Measurements from ENCODE around the gene DRC1.
"Not testable (repeated sequence)": the region's sequence is repeated elsewhere in the genome, so short reads cannot be mapped to it uniquely, and the experiment has no call there.

DRC1 gene

GRCh38 chr2:26369664-26370063 lies 32.1 kb upstream of the DRC1 start:
- H4K5ac ChIP-seq (ENCODE audit: low read length); H3K4me2 ChIP-seq (ENCODE audit: low read length); H2BK120ac ChIP-seq (ENCODE audit: low read depth, low read length); H3K56ac ChIP-seq (ENCODE audit: low read length); H3K27me3 ChIP-seq (ENCODE audit: insufficient read depth, low read length, poor library complexity); H3K4me3 ChIP-seq (ENCODE audit: low read length); DNase-seq; H3K23ac ChIP-seq (ENCODE audit: low read length); H2AK5ac ChIP-seq (ENCODE audit: low read length); H2BK5ac ChIP-seq (ENCODE audit: low read length); H3K79me1 ChIP-seq (ENCODE audit: low read length); H3K18ac ChIP-seq (ENCODE audit: low read length); H3K27ac ChIP-seq (ENCODE audit: low read depth, low read length); H3K4me1 ChIP-seq (ENCODE audit: control insufficient read depth, low read depth, low read length); H3K36me3 ChIP-seq (ENCODE audit: control insufficient read depth, insufficient read depth, low read length); H3K79me2 ChIP-seq (ENCODE audit: control insufficient read depth, insufficient read depth, low read length); H2BK15ac ChIP-seq (replicated peaks; ENCODE audit: low read depth); H4K8ac ChIP-seq (ENCODE audit: low read depth, low read length); H3K4ac ChIP-seq (ENCODE audit: low read depth, low read length); H3K9ac ChIP-seq (ENCODE audit: low read length): not testable (repeated sequence)
- no CpG with 5 or more reads among the region's 2 CpGs for WGBS (ENCODE audit: extremely low coverage, insufficient coverage, low lambda C conversion rate)

GRCh38 chr2:26370909-26371308 lies 30.8 kb upstream of the DRC1 start:
- H3K4me1 ChIP-seq (ENCODE audit: control insufficient read depth, low read depth, low read length); H3K4me3 ChIP-seq (ENCODE audit: low read length); H2AK5ac ChIP-seq (ENCODE audit: low read length); H4K8ac ChIP-seq (ENCODE audit: low read depth, low read length); H3K27me3 ChIP-seq (ENCODE audit: insufficient read depth, low read length, poor library complexity); H4K5ac ChIP-seq (ENCODE audit: low read length); H2BK5ac ChIP-seq (ENCODE audit: low read length); H2BK120ac ChIP-seq (ENCODE audit: low read depth, low read length); H3K9ac ChIP-seq (ENCODE audit: low read length); DNase-seq; H3K27ac ChIP-seq (ENCODE audit: low read depth, low read length); H3K4me2 ChIP-seq (ENCODE audit: low read length); H3K79me2 ChIP-seq (ENCODE audit: control insufficient read depth, insufficient read depth, low read length); H3K36me3 ChIP-seq (ENCODE audit: control insufficient read depth, insufficient read depth, low read length); H3K79me1 ChIP-seq (ENCODE audit: low read length); H3K56ac ChIP-seq (ENCODE audit: low read length); H2BK15ac ChIP-seq (replicated peaks; ENCODE audit: low read depth); H3K23ac ChIP-seq (ENCODE audit: low read length); H3K18ac ChIP-seq (ENCODE audit: low read length); H3K4ac ChIP-seq (ENCODE audit: low read depth, low read length): not testable (repeated sequence)
- no CpG with 5 or more reads among the region's 31 CpGs for WGBS (ENCODE audit: extremely low coverage, insufficient coverage, low lambda C conversion rate)

- H4K5ac ChIP-seq (ENCODE audit: low read length): no peak overlapping the region
- no peak overlapping the region for H3K56ac ChIP-seq (ENCODE audit: low read length)
- H4K8ac ChIP-seq (ENCODE audit: low read depth, low read length): no peak overlapping the region
- H2AK5ac ChIP-seq (ENCODE audit: low read length): no peak overlapping the region
- H3K27me3 ChIP-seq (ENCODE audit: insufficient read depth, low read length, poor library complexity): no peaks in the 10 kb centered on the region
- no peak overlapping the region for H3K4me3 ChIP-seq (ENCODE audit: low read length)
- no peak overlapping the region for H3K18ac ChIP-seq (ENCODE audit: low read length)
- DNase-seq: no peak
- no peaks in the 10 kb centered on the region for H3K4me1 ChIP-seq (ENCODE audit: control insufficient read depth, low read depth, low read length)
- peaks cover 3% of the 10 kb centered on the region for H3K79me1 ChIP-seq (ENCODE audit: low read length)
- no peaks in the 10 kb centered on the region for H3K36me3 ChIP-seq (ENCODE audit: control insufficient read depth, insufficient read depth, low read length)
- no peak overlapping the region for H3K4ac ChIP-seq (ENCODE audit: low read depth, low read length)
- H3K27ac ChIP-seq (ENCODE audit: low read depth, low read length): no peak overlapping the region
- no peak overlapping the region for H3K9ac ChIP-seq (ENCODE audit: low read length)
- no peaks in the 10 kb centered on the region for H3K79me2 ChIP-seq (ENCODE audit: control insufficient read depth, insufficient read depth, low read length)
- no peak overlapping the region for H2BK5ac ChIP-seq (ENCODE audit: low read length)
- H3K4me2 ChIP-seq (ENCODE audit: low read length): no peak overlapping the region
- H3K23ac ChIP-seq (ENCODE audit: low read length): no peak overlapping the region
- no CpG with 5 or more reads among the region's 1 CpG for WGBS (ENCODE audit: extremely low coverage, insufficient coverage, low lambda C conversion rate)
- H2BK15ac ChIP-seq (replicated peaks; ENCODE audit: low read depth): no peak overlapping the region
- H2BK120ac ChIP-seq (ENCODE audit: low read depth, low read length): no peak overlapping the region
Measured at GRCh38 chr2:26376799-26377198, 24.9 kb upstream of the DRC1 start.

GRCh38 chr2:26380281-26380680 lies 21.4 kb upstream of the DRC1 start:
- no peak overlapping the region for H2BK5ac ChIP-seq (ENCODE audit: low read length)
- no peaks in the 10 kb centered on the region for H3K36me3 ChIP-seq (ENCODE audit: control insufficient read depth, insufficient read depth, low read length)
- no peak overlapping the region for H4K5ac ChIP-seq (ENCODE audit: low read length)
- H3K4me1 ChIP-seq (ENCODE audit: control insufficient read depth, low read depth, low read length): no peaks in the 10 kb centered on the region
- no peak overlapping the region for H3K4me3 ChIP-seq (ENCODE audit: low read length)
- H3K56ac ChIP-seq (ENCODE audit: low read length): no peak overlapping the region
- H2BK120ac ChIP-seq (ENCODE audit: low read depth, low read length): no peak overlapping the region
- H3K79me1 ChIP-seq (ENCODE audit: low read length): peaks cover 3% of the 10 kb centered on the region
- H3K27me3 ChIP-seq (ENCODE audit: insufficient read depth, low read length, poor library complexity): no peaks in the 10 kb centered on the region
- no peak overlapping the region for H3K4me2 ChIP-seq (ENCODE audit: low read length)
- DNase-seq: no peak
- WGBS (ENCODE audit: extremely low coverage, insufficient coverage, low lambda C conversion rate): no CpG with 5 or more reads among the region's 2 CpGs
- no peak overlapping the region for H3K27ac ChIP-seq (ENCODE audit: low read depth, low read length)
- no peak overlapping the region for H3K4ac ChIP-seq (ENCODE audit: low read depth, low read length)
- H3K18ac ChIP-seq (ENCODE audit: low read length): no peak overlapping the region
- H3K79me2 ChIP-seq (ENCODE audit: control insufficient read depth, insufficient read depth, low read length): no peaks in the 10 kb centered on the region
- no peak overlapping the region for H2AK5ac ChIP-seq (ENCODE audit: low read length)
- no peak overlapping the region for H2BK15ac ChIP-seq (replicated peaks; ENCODE audit: low read depth)
- no peak overlapping the region for H3K23ac ChIP-seq (ENCODE audit: low read length)
- no peak overlapping the region for H4K8ac ChIP-seq (ENCODE audit: low read depth, low read length)
- no peak overlapping the region for H3K9ac ChIP-seq (ENCODE audit: low read length)

GRCh38 chr2:26382564-26382963 lies 19.2 kb upstream of the DRC1 start:
- Histone ChIP-seq H3K27me3 (ENCODE audit: insufficient read depth, low read length, poor library complexity) (no peaks in the 10 kb centered on the region), H2BK15ac (replicated peaks; ENCODE audit: low read depth) (no peak overlapping the region), H4K5ac (ENCODE audit: low read length) (no peak overlapping the region), H3K9ac (ENCODE audit: low read length) (no peak overlapping the region), H2AK5ac (ENCODE audit: low read length) (no peak overlapping the region), H3K27ac (ENCODE audit: low read depth, low read length) (no peak overlapping the region), H3K4me3 (ENCODE audit: low read length) (no peak overlapping the region), H3K4me2 (ENCODE audit: low read length) (no peak overlapping the region), H3K4ac (ENCODE audit: low read depth, low read length) (no peak overlapping the region), H3K36me3 (ENCODE audit: control insufficient read depth, insufficient read depth, low read length) (no peaks in the 10 kb centered on the region), H2BK120ac (ENCODE audit: low read depth, low read length) (no peak overlapping the region), H3K79me2 (ENCODE audit: control insufficient read depth, insufficient read depth, low read length) (no peaks in the 10 kb centered on the region), H4K8ac (ENCODE audit: low read depth, low read length) (no peak overlapping the region), H3K23ac (ENCODE audit: low read length) (no peak overlapping the region), H3K18ac (ENCODE audit: low read length) (no peak overlapping the region), H3K4me1 (ENCODE audit: control insufficient read depth, low read depth, low read length) (no peaks in the 10 kb centered on the region), H2BK5ac (ENCODE audit: low read length) (no peak overlapping the region), H3K56ac (ENCODE audit: low read length) (no peak overlapping the region), H3K79me1 (ENCODE audit: low read length) (peaks cover 3% of the 10 kb centered on the region)
- no CpG with 5 or more reads among the region's 3 CpGs for WGBS (ENCODE audit: extremely low coverage, insufficient coverage, low lambda C conversion rate)
- DNase-seq: no peak

- no peak overlapping the region for H2BK120ac ChIP-seq (ENCODE audit: low read depth, low read length)
- H3K4me3 ChIP-seq (ENCODE audit: low read length): no peak overlapping the region
- no peak overlapping the region for H3K56ac ChIP-seq (ENCODE audit: low read length)
- H2BK15ac ChIP-seq (replicated peaks; ENCODE audit: low read depth): no peak overlapping the region
- no peaks in the 10 kb centered on the region for H3K4me1 ChIP-seq (ENCODE audit: control insufficient read depth, low read depth, low read length)
- no peaks in the 10 kb centered on the region for H3K79me2 ChIP-seq (ENCODE audit: control insufficient read depth, insufficient read depth, low read length)
- no peaks in the 10 kb centered on the region for H3K36me3 ChIP-seq (ENCODE audit: control insufficient read depth, insufficient read depth, low read length)
- no peak overlapping the region for H3K18ac ChIP-seq (ENCODE audit: low read length)
- H3K9ac ChIP-seq (ENCODE audit: low read length): no peak overlapping the region
- whole genome bisulfite sequencing (ENCODE audit: extremely low coverage, insufficient coverage, low lambda C conversion rate): no CpG with 5 or more reads among the region's 9 CpGs
- no peak for DNase-seq
- no peaks in the 10 kb centered on the region for H3K79me1 ChIP-seq (ENCODE audit: low read length)
- H3K27ac ChIP-seq (ENCODE audit: low read depth, low read length): no peak overlapping the region
- no peak overlapping the region for H4K5ac ChIP-seq (ENCODE audit: low read length)
- no peaks in the 10 kb centered on the region for H3K27me3 ChIP-seq (ENCODE audit: insufficient read depth, low read length, poor library complexity)
- no peak overlapping the region for H3K4ac ChIP-seq (ENCODE audit: low read depth, low read length)
- H2AK5ac ChIP-seq (ENCODE audit: low read length): no peak overlapping the region
- no peak overlapping the region for H4K8ac ChIP-seq (ENCODE audit: low read depth, low read length)
- H3K4me2 ChIP-seq (ENCODE audit: low read length): no peak overlapping the region
- no peak overlapping the region for H3K23ac ChIP-seq (ENCODE audit: low read length)
- H2BK5ac ChIP-seq (ENCODE audit: low read length): no peak overlapping the region
Measured at GRCh38 chr2:26384183-26384582, 17.5 kb upstream of the DRC1 start.

All from mesendoderm (in vitro differentiated cells).